Mesenchymal stem cell (in vitro differentiated cells and primary cell): ENCODE results near the gene SLIT3.

Experiments used
- DNase-seq: peaks from one replicate; pipeline ENCODE4 v3.0.0-alpha.2; 2013
- H2AFZ ChIP-seq: one replicate; pipeline ENCODE4 v1.6.1; 2013; ENCODE audit warnings: low read depth, mild to moderate bottlenecking, control low read depth, inconsistent platforms, low read length, moderate library complexity
- H2AK5ac ChIP-seq: 2 replicates; pipeline ENCODE4 v1.6.1; 2013; ENCODE audit warnings: low read length, moderate library complexity, mild to moderate bottlenecking, inconsistent platforms; ENCODE audit not compliant: severe bottlenecking
- H2BK120ac ChIP-seq: one replicate; pipeline ENCODE4 v1.6.1; 2013; ENCODE audit warnings: low read depth, mild to moderate bottlenecking, inconsistent platforms, low read length, moderate library complexity
- H2BK12ac ChIP-seq, 2 experiments: one replicate each; pipeline ENCODE4 v1.6.1; 2013; ENCODE audit warnings: inconsistent platforms in 2 of 2, low read length in 2 of 2, mild to moderate bottlenecking in 2 of 2, moderate library complexity in 2 of 2, control low read depth in 1 of 2
- H2BK15ac ChIP-seq: one replicate; pipeline ENCODE4 v1.6.1; 2013; ENCODE audit warnings: mild to moderate bottlenecking, low read depth, inconsistent platforms; ENCODE audit not compliant: poor library complexity, severe bottlenecking
- H2BK5ac ChIP-seq: 2 replicates; pipeline ENCODE4 v1.6.1; 2013; ENCODE audit warnings: low read depth, mild to moderate bottlenecking, low read length, control low read depth, inconsistent platforms; ENCODE audit not compliant: poor library complexity, severe bottlenecking
- H3K14ac ChIP-seq, 2 experiments: one replicate each; pipeline ENCODE4 v1.6.1; 2013; ENCODE audit warnings: inconsistent platforms in 2 of 2, low read length in 2 of 2, control low read depth in 1 of 2, mild to moderate bottlenecking in 1 of 2, moderate library complexity in 1 of 2
- H3K18ac ChIP-seq, 2 experiments: one replicate each; pipeline ENCODE4 v1.6.1; 2013; ENCODE audit warnings: inconsistent platforms in 2 of 2, low read length in 2 of 2, control low read depth in 1 of 2, low read depth in 1 of 2, mild to moderate bottlenecking in 1 of 2
- H3K23ac ChIP-seq, 2 experiments: one replicate each; pipeline ENCODE4 v1.6.1; 2013; ENCODE audit warnings: inconsistent platforms in 2 of 2, low read length in 2 of 2, mild to moderate bottlenecking in 2 of 2, moderate library complexity in 2 of 2, control low read depth in 1 of 2
- H3K27ac ChIP-seq: 2 replicates; pipeline ENCODE4 v1.5.1; 2013; ENCODE audit warnings: mild to moderate bottlenecking, moderate library complexity, low read length, control low read depth, inconsistent platforms; ENCODE audit not compliant: poor library complexity, severe bottlenecking
- H3K27me3 ChIP-seq, 2 experiments: 2 replicates each; pipeline versions ENCODE4 v1.6.1 to v1.7.0; 2013; ENCODE audit warnings: low read length in 2 of 2, mild to moderate bottlenecking in 2 of 2, moderate library complexity in 2 of 2, control low read depth in 1 of 2, inconsistent platforms in 1 of 2; ENCODE audit not compliant: control insufficient read depth in 1 of 2, insufficient read depth in 1 of 2
- H3K36me3 ChIP-seq, 2 experiments: 2 replicates each; pipeline versions ENCODE4 v1.6.1 to v1.7.0; 2013; ENCODE audit warnings: low read length in 2 of 2, control low read depth in 1 of 2, inconsistent platforms in 1 of 2, low read depth in 1 of 2, mild to moderate bottlenecking in 1 of 2; ENCODE audit not compliant: insufficient read depth in 2 of 2, control insufficient read depth in 1 of 2
- H3K4ac ChIP-seq, 2 experiments: one replicate each; pipeline ENCODE4 v1.6.1; 2013; ENCODE audit warnings: inconsistent platforms in 2 of 2, low read length in 2 of 2, mild to moderate bottlenecking in 2 of 2, moderate library complexity in 2 of 2, control low read depth in 1 of 2, low read depth in 1 of 2
- H3K4me1 ChIP-seq: 2 replicates; pipeline ENCODE4 v1.6.1; 2013; ENCODE audit warnings: low read depth, low read length, control low read depth; ENCODE audit not compliant: control insufficient read depth, insufficient read depth
- H3K4me2 ChIP-seq: 2 replicates; pipeline ENCODE4 v1.6.1; 2013; ENCODE audit warnings: low read length, mild to moderate bottlenecking, inconsistent platforms; ENCODE audit not compliant: poor library complexity, severe bottlenecking
- H3K4me3 ChIP-seq, 2 experiments: 2 replicates each; pipeline versions ENCODE4 v1.5.1 to v1.7.0; 2013; ENCODE audit warnings: low read length in 2 of 2, mild to moderate bottlenecking in 2 of 2, control low read depth in 1 of 2, low read depth in 1 of 2; ENCODE audit not compliant: insufficient read depth in 1 of 2
- H3K79me1 ChIP-seq: replicated peaks from 2 replicates; pipeline ENCODE4 v1.6.1; 2013; ENCODE audit warnings: mild to moderate bottlenecking, control low read depth, low read length, inconsistent platforms; ENCODE audit not compliant: poor library complexity, severe bottlenecking
- H3K9ac ChIP-seq: 2 replicates; pipeline ENCODE4 v1.7.0; 2013; ENCODE audit warnings: mild to moderate bottlenecking, low read length, moderate library complexity
- H3K9me3 ChIP-seq: 2 replicates; pipeline ENCODE4 v1.7.0; 2013; ENCODE audit warnings: mild to moderate bottlenecking, low read length; ENCODE audit not compliant: control insufficient read depth
- H4K8ac ChIP-seq: one replicate; pipeline ENCODE4 v1.6.1; 2013; ENCODE audit warnings: inconsistent platforms, mild to moderate bottlenecking, low read length, moderate library complexity
- H4K91ac ChIP-seq: one replicate; pipeline ENCODE4 v1.6.1; 2013; ENCODE audit warnings: mild to moderate bottlenecking, low read length, inconsistent platforms
- WGBS: methylation state at CpG from one replicate; pipeline ENCODE4 v1.1.7; 2013; ENCODE audit warnings: mixed read lengths; 5-methylcytosine and 5-hydroxymethylcytosine counted together

SLIT3 gene

GRCh38 chr5:169002953-169003555 is 297.9 kb downstream of the SLIT3 start:
- Histone ChIP-seq H2BK5ac (no peak overlapping the region), H2BK15ac (no peak overlapping the region), H2BK12ac (no peak overlapping the region), H3K27me3 (no peaks in the 10 kb centered on the region), H3K4me3 (no peak overlapping the region), H3K18ac (no peak overlapping the region), H2BK120ac (no peak overlapping the region), H3K79me1 (no peaks in the 10 kb centered on the region), H2AK5ac (no peak overlapping the region), H3K14ac (no peak overlapping the region), H3K4ac (no peak overlapping the region), H4K91ac (no peak overlapping the region), H2AFZ (no peak overlapping the region), H3K36me3 (no peaks in the 10 kb centered on the region), H3K9ac (no peak overlapping the region), H3K4me2 (no peak overlapping the region), H3K9me3 (no peaks in the 10 kb centered on the region), H3K4me1 (peaks cover 2% of the 10 kb centered on the region), H3K27ac (no peak overlapping the region), H4K8ac (no peak overlapping the region), H3K23ac (no peak overlapping the region)
- 83% methylated on average over 5 of the region's 6 CpGs for WGBS
- no peak for DNase-seq

GRCh38 chr5:169001394-169001793 is 299.5 kb downstream of the SLIT3 start:
- no peaks in the 10 kb centered on the region for H3K79me1 ChIP-seq
- no peak overlapping the region for H3K18ac ChIP-seq
- H3K27me3 ChIP-seq: peaks cover 0 to 3% of the 10 kb centered on the region in 2 experiments
- peaks cover 0 to 12% of the 10 kb centered on the region in 2 experiments for H3K36me3 ChIP-seq
- no peak overlapping the region for H3K4me2 ChIP-seq
- H2BK12ac ChIP-seq: no peak overlapping the region
- H2AK5ac ChIP-seq: no peak overlapping the region
- peaks cover 2% of the 10 kb centered on the region for H3K4me1 ChIP-seq
- H3K4me3 ChIP-seq: no peak overlapping the region
- no peak overlapping the region for H3K9ac ChIP-seq
- no peak overlapping the region for H3K4ac ChIP-seq
- H2BK15ac ChIP-seq: no peak overlapping the region
- H3K9me3 ChIP-seq: no peaks in the 10 kb centered on the region
- H3K23ac ChIP-seq: no peak overlapping the region
- H4K91ac ChIP-seq: no peak overlapping the region
- H2BK5ac ChIP-seq: no peak overlapping the region
- DNase-seq: no peak
- no peak overlapping the region for H2AFZ ChIP-seq
- no peak overlapping the region for H4K8ac ChIP-seq
- no peak overlapping the region for H3K14ac ChIP-seq
- no CpG with 5 or more reads among the region's 3 CpGs for WGBS
- no peak overlapping the region for H2BK120ac ChIP-seq
- no peak overlapping the region for H3K27ac ChIP-seq

GRCh38 chr5:168995024-168995423 is 305.9 kb downstream of the SLIT3 start:
- no peak overlapping the region for H2BK12ac ChIP-seq
- H3K4me2 ChIP-seq: no peak overlapping the region
- H2BK5ac ChIP-seq: no peak overlapping the region
- H3K23ac ChIP-seq: no peak overlapping the region
- no peak overlapping the region for H3K4ac ChIP-seq
- no peak overlapping the region for H3K9ac ChIP-seq
- no peaks in the 10 kb centered on the region for H3K9me3 ChIP-seq
- H2AK5ac ChIP-seq: no peak overlapping the region
- H3K79me1 ChIP-seq: no peaks in the 10 kb centered on the region
- H4K8ac ChIP-seq: no peak overlapping the region
- H2BK120ac ChIP-seq: no peak overlapping the region
- H3K4me3 ChIP-seq: no peak overlapping the region
- no peak overlapping the region for H2BK15ac ChIP-seq
- no peak overlapping the region for H3K18ac ChIP-seq
- H3K14ac ChIP-seq: no peak overlapping the region
- peaks cover 0 to 26% of the 10 kb centered on the region in 2 experiments for H3K36me3 ChIP-seq
- no peak overlapping the region for H3K27ac ChIP-seq
- no peak overlapping the region for H2AFZ ChIP-seq
- peaks cover 0 to 17% of the 10 kb centered on the region in 2 experiments for H3K27me3 ChIP-seq
- no peak for DNase-seq
- WGBS: 89% methylated on average over 3 of the region's 3 CpGs
- H3K4me1 ChIP-seq: no peaks in the 10 kb centered on the region
- H4K91ac ChIP-seq: no peak overlapping the region

- H3K79me1 ChIP-seq: no peaks in the 10 kb centered on the region
- H3K27ac ChIP-seq: no peak overlapping the region
- no peak overlapping the region for H2BK12ac ChIP-seq
- H2BK15ac ChIP-seq: no peak overlapping the region
- H3K4me1 ChIP-seq: no peaks in the 10 kb centered on the region
- peaks cover 0 to 25% of the 10 kb centered on the region in 2 experiments for H3K36me3 ChIP-seq
- 80% methylated on average over 11 of the region's 11 CpGs for WGBS
- H2AK5ac ChIP-seq: no peak overlapping the region
- no peak overlapping the region for H4K8ac ChIP-seq
- H3K9me3 ChIP-seq: no peaks in the 10 kb centered on the region
- H2BK120ac ChIP-seq: no peak overlapping the region
- no peak overlapping the region for H2BK5ac ChIP-seq
- no peak for DNase-seq
- no peak overlapping the region for H3K4me3 ChIP-seq
- H3K27me3 ChIP-seq: peaks cover 0 to 39% of the 10 kb centered on the region in 2 experiments
- no peak overlapping the region for H4K91ac ChIP-seq
- H3K4ac ChIP-seq: no peak overlapping the region
- no peak overlapping the region for H3K23ac ChIP-seq
- H2AFZ ChIP-seq: no peak overlapping the region
- no peak overlapping the region for H3K4me2 ChIP-seq
- no peak overlapping the region for H3K14ac ChIP-seq
- no peak overlapping the region for H3K9ac ChIP-seq
- no peak overlapping the region for H3K18ac ChIP-seq
These were observed 308.3 kb downstream of the SLIT3 start for GRCh38 chr5:168992687-168993086.
